Measurements from ENCODE around the gene ZSCAN31. TPM values are rescaled to one million over a fixed set of nuclear protein-coding genes. Genes with fewer than 3 reads are reported as not detected.
A peak's percentile ranks its signal among the peaks of the same experiment; 100 is the strongest.

Gene ZSCAN31
- total and polyA plus RNA-seq, 9 of the 15 experiments (the other 6 are each of a cell fraction or from before 2014, with no cell fraction given): 3.9 to 12.1 (median 7.0) TPM

DNA sequence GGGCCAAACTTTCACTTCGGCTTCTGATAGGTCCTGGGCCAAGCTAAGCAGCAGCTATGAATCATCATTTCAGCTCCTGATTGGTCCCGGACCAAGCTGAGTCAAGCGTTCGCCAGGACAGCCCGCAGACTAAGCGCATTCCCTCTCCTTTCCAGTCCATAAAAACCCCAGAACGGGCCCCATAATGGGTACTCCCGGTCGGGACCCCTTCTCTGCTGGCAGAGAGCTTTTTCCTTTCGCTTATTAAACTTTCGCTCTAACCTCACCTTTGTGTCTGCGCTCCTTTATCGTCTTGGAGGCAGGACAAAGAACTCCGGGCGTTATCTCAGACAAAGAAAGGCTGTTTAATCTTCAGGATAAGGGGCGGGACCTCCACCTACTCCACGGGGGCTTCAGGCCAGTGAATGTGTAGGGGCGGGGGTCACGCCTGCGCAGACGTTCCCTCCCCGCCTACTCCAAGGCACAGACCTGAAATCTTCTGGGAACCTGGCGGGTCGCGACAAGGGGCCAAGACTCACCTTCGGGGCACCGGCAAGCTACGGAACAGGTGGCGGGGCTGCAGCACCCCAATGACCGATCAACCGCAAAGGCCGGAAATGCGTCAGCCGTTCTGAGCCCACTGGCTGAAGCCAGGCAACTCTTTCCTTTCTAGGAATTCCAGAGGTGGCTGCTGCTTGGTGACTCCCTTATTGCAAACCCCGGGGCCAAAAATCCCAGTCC lies at the start of gene ZSCAN31 (continued):
- TF ChIP-seq ZBTB33 (CRISPR knock-in tag; IDR thresholded peaks at IDR 0.05): peak; percentile 77; the same call in 1 of the 2 replicates
- TF ChIP-seq ZNF511 (CRISPR knock-in tag; IDR thresholded peaks at IDR 0.05): peak; percentile 87; the same call in 1 of the 2 replicates
- TF ChIP-seq BACH1 (tag; IDR thresholded peaks at IDR 0.05): peak; percentile 78; the same call in 1 of the 2 replicates
- peak; percentile 75; the same call in 1 of the 2 replicates for TF ChIP-seq CC2D1A (IDR thresholded peaks at IDR 0.05)
- TF ChIP-seq SMAD4 (CRISPR knock-in tag; conservative IDR thresholded peaks at IDR 0.05): peak; percentile 84; the same call in 1 of the 2 replicates
- TF ChIP-seq CXXC5 (CRISPR knock-in tag; IDR thresholded peaks at IDR 0.05): 0 out of 2 replicates have a peak, but pooled peaks have one; percentile 54
- no peak for TF ChIP-seq TEAD2 (tag; IDR thresholded peaks at IDR 0.05)
- TF ChIP-seq VEZF1 (CRISPR knock-in tag; IDR thresholded peaks at IDR 0.05): peak; percentile 75
- 0 out of 2 replicates have a peak, but pooled peaks have one; percentile 91 for TF ChIP-seq RBM14 (IDR thresholded peaks at IDR 0.05; ENCODE audit: borderline replicate concordance, insufficient read depth, low read depth, low read length)
- TF ChIP-seq KDM2B (CRISPR knock-in tag; IDR thresholded peaks at IDR 0.05): 0 out of 2 replicates have a peak, but pooled peaks have one; percentile 57
- TF ChIP-seq MBD2 (IDR thresholded peaks at IDR 0.05; ENCODE audit: borderline replicate concordance, low read depth): peak; percentile 58; the same call in 1 of the 2 replicates
- peak; percentile 77 for TF ChIP-seq ETV1 (tag; conservative IDR thresholded peaks at IDR 0.05; ENCODE audit: low read depth)
- no peak for TF ChIP-seq ATF1 (CRISPR knock-in tag; IDR thresholded peaks at IDR 0.05)
- peak; percentile 84 for TF ChIP-seq ATF1 (tag; IDR thresholded peaks at IDR 0.05)
- 0 out of 2 replicates have a peak, but pooled peaks have one; percentile 14 for TF ChIP-seq NFXL1 (CRISPR knock-in tag; IDR thresholded peaks at IDR 0.05)
- TF ChIP-seq ZC3H11A (IDR thresholded peaks at IDR 0.05; ENCODE audit: low read depth, low read length): no peak
- TF ChIP-seq ZFP30 (CRISPR knock-in tag; IDR thresholded peaks at IDR 0.05; ENCODE audit: borderline replicate concordance): no peak
- no peak; the same call in 1 of the 2 replicates for TF ChIP-seq HSF4 (CRISPR knock-in tag; IDR thresholded peaks at IDR 0.05; ENCODE audit: borderline replicate concordance)
- no peak for TF ChIP-seq MYNN (IDR thresholded peaks at IDR 0.05)
- no peak for TF ChIP-seq MYNN (CRISPR knock-in tag; IDR thresholded peaks at IDR 0.05)
- TF ChIP-seq, protein P1, sequence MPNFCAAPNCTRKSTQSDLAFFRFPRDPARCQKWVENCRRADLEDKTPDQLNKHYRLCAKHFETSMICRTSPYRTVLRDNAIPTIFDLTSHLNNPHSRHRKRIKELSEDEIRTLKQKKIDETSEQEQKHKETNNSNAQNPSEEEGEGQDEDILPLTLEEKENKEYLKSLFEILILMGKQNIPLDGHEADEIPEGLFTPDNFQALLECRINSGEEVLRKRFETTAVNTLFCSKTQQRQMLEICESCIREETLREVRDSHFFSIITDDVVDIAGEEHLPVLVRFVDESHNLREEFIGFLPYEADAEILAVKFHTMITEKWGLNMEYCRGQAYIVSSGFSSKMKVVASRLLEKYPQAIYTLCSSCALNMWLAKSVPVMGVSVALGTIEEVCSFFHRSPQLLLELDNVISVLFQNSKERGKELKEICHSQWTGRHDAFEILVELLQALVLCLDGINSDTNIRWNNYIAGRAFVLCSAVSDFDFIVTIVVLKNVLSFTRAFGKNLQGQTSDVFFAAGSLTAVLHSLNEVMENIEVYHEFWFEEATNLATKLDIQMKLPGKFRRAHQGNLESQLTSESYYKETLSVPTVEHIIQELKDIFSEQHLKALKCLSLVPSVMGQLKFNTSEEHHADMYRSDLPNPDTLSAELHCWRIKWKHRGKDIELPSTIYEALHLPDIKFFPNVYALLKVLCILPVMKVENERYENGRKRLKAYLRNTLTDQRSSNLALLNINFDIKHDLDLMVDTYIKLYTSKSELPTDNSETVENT (CRISPR knock-in tag; IDR thresholded peaks at IDR 0.05): 0 out of 2 replicates have a peak, but pooled peaks have one; percentile 18
- TF ChIP-seq ZNF212 (CRISPR knock-in tag; IDR thresholded peaks at IDR 0.05): peak; percentile 28; the same call in 1 of the 2 replicates
- TF ChIP-seq POLR2AphosphoS2 (IDR thresholded peaks at IDR 0.05; ENCODE audit: low read length): no peak; the same call in 1 of the 2 replicates

Measured in K562 (cell line).